ENCODE results near the gene GADD45G. TPM values are rescaled to one million over a fixed set of nuclear protein-coding genes. Genes with fewer than 3 reads are reported as not detected.

Gene GADD45G
- total and polyA plus RNA-seq, 2 experiments from 2014 or later, result 32.7 to 44.6 TPM

DNA sequence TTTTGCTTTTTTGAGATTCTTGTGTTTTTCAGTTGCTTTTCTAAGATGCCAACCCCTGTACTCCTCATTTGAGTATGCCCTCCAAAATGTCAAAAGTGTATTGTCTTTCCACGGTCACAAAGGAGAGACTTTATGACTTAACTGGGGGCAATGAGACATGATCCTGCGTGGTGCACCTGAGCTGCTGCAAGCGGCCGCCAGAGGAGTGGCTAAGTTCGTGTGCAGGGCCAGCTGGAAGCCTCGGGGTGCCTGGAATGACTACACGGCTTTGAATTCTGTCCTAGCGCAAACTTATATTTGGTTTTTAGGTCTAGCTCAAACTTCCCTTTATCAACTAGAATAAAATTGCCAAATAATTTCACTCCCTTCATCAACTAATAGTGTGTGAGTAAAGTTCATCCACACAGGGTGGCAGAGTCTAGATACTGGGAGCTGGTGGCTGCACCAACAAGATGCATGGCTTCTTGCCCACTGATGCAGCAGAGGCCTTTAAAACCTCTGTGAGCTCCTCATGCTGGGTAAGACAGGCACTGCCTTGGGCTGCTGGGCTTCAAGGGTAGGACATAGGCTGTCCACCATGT, 4.7 kb downstream of the GADD45G start:
- Histone ChIP-seq H3K4me1 (ENCODE audit: low read depth) (peaks cover 18% of the 10 kb centered on the region), H3K36me3 (no peaks in the 10 kb centered on the region), H3K9me3 (ENCODE audit: low read depth) (no peaks in the 10 kb centered on the region), H3K4me3 (no peak overlapping the region), H3K27me3 (no peaks in the 10 kb centered on the region), H3K27ac (no peak overlapping the region)
- TF ChIP-seq, protein P1, sequence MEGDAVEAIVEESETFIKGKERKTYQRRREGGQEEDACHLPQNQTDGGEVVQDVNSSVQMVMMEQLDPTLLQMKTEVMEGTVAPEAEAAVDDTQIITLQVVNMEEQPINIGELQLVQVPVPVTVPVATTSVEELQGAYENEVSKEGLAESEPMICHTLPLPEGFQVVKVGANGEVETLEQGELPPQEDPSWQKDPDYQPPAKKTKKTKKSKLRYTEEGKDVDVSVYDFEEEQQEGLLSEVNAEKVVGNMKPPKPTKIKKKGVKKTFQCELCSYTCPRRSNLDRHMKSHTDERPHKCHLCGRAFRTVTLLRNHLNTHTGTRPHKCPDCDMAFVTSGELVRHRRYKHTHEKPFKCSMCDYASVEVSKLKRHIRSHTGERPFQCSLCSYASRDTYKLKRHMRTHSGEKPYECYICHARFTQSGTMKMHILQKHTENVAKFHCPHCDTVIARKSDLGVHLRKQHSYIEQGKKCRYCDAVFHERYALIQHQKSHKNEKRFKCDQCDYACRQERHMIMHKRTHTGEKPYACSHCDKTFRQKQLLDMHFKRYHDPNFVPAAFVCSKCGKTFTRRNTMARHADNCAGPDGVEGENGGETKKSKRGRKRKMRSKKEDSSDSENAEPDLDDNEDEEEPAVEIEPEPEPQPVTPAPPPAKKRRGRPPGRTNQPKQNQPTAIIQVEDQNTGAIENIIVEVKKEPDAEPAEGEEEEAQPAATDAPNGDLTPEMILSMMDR (IDR thresholded peaks at IDR 0.05; ENCODE audit: low read depth, low read length), result no peak
- no peak for DNase-seq (ENCODE audit: low read depth in 1 of 2, low spot score in 1 of 2)

DNA sequence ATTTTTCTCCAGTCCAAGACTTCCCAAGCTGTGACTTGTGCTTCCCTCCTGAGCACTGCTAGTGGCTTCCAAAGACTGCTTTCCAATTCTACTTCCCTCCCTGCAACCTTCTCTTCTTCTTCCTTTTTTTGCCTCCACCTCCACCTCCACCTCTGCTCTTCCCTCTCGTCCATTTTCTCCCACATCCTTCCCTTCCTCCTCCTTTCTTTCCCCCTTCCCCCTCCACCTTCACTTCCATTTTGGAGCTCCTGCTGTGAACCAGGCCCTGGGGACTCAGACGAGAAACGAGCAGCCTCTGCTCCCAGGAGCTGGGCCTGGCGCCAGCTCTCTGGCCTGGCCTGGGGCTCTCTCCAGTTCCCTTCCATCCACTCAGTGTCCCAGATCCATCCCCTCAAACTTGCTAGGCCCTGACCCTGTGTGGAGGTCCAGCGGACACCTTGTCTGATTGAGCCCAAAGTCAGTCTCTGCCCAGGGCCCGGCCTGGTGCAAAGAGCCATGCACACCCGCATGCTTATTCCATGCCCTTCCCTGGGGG, 5.6 kb downstream of the GADD45G start:
- H3K27ac ChIP-seq, result no peak overlapping the region
- H3K27me3 ChIP-seq, result no peaks in the 10 kb centered on the region
- DNase-seq (ENCODE audit: low read depth in 1 of 2, low spot score in 1 of 2), result no peak
- H3K36me3 ChIP-seq, result no peaks in the 10 kb centered on the region
- H3K4me3 ChIP-seq, result no peak overlapping the region
- peaks cover 18% of the 10 kb centered on the region for H3K4me1 ChIP-seq (ENCODE audit: low read depth)
- TF ChIP-seq, protein P1 (IDR thresholded peaks at IDR 0.05; ENCODE audit: low read depth, low read length), result no peak
- no peaks in the 10 kb centered on the region for H3K9me3 ChIP-seq (ENCODE audit: low read depth)

DNA sequence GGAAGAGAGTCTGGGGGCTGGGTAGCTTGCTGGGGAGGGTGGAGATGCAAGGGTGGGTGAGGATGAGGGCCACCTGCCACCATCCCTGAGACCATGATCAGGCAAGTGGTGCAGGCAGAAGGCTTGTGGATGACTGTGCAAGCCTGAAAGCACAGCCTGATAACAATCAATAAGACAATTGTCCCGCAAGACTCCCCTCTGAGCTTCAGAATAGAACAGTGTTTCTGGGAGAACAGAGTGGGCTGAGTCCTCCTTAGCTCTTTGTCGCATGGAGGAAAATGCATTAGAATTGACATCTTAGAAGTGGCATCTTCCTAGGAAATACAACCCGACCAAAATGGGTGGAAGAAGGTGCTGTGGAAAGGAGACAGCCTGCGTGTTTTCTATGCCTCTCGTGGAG, 6.6 kb downstream of the GADD45G start:
- DNase-seq (ENCODE audit: low read depth in 1 of 2, low spot score in 1 of 2), result no peak

DNA sequence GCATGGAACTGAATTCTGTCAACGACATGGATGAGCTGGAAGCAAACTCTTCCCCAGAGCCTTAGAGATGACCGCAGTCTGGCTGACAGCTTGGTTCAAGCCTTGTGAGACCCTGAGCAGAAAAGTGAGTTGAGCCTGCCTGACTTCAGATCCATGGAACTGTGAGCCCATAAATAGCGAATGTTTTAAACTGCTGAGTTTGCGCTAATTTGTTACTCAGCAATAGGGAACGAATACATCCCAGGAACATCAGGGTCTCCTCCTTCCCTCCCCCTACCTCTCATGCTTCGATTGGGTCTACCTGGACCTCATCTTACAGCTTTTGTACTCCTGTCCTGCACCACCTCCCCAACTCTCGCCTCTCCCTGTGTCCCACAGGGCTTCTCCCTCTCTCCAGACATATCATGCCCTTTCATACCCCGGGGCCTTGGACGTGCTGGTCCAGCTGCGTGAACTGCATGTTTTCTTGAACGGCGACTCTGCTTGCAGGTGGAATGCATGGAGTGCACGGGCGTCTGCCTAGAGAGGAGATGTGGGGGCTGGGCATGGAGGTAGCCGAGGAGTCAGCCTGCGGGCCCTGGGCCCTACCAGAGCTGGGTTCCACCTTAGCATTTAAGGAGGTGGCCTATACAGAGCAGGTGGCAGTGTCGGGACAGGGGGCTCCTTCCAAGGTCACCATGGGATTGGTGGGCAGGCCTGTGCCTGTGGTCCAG, 7.9 kb downstream of the GADD45G start:
- H3K4me1 ChIP-seq (ENCODE audit: low read depth), result peaks cover 9% of the 10 kb centered on the region
- TF ChIP-seq, protein P1 (IDR thresholded peaks at IDR 0.05; ENCODE audit: low read depth, low read length), result no peak

More for the DNA sequence above, 6.6 kb downstream of the GADD45G start:
- no peaks in the 10 kb centered on the region for H3K9me3 ChIP-seq (ENCODE audit: low read depth)
- peaks cover 18% of the 10 kb centered on the region for H3K4me1 ChIP-seq (ENCODE audit: low read depth)
- no peak overlapping the region for H3K4me3 ChIP-seq
- no peaks in the 10 kb centered on the region for H3K27me3 ChIP-seq
- TF ChIP-seq, protein P1 (IDR thresholded peaks at IDR 0.05; ENCODE audit: low read depth, low read length), result no peak
- no peaks in the 10 kb centered on the region for H3K36me3 ChIP-seq
- H3K27ac ChIP-seq, result no peak overlapping the region

DNA sequence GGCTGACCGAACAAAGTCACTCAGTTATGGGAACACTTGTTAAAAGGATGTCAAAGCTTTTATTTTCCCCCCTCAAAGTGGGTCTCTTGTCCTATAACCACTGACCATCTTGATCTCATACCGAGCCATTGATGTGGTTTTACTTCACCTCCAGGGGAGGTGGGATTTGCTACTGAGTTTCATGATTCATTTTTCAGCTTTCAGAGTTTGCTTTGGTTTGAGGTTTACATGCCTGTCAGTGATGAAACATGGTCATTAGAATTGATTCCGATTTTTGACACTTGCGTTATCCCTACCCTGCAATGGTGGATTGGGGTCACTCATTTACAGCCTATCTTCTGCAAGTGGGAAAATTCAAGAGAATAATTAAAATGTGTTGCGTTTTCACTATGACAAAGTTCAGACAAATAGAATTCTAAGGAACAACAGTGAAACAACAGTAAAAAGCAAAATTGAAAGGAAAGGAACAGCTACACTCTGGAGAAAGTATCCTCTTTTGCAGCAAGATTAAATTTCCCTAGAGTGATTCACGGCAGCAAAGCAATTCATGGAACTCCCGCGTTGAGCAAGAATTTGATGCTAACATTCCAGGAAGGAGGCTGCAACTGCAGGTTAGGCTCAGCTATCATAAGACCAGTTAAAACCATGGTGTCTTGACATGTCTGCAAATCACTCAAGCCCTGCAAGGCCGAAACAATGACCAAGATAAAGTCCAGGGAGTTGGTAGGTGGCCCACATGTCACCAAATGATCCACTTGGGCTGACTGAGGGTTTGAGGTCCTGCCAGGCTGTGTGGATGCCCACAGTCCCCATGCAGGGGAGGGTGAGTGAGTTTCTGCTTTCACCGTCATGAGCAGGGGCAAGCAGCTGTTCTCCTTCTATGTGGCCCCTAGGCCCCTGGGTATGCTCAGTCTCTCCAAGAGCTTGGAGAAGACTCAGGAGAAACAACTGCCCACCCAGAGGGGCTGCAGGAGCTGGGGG, 9.4 kb downstream of the GADD45G start:
- Histone ChIP-seq H3K27me3 (no peaks in the 10 kb centered on the region), H3K4me1 (ENCODE audit: low read depth) (no peaks in the 10 kb centered on the region), H3K4me3 (no peak overlapping the region), H3K36me3 (no peaks in the 10 kb centered on the region), H3K9me3 (ENCODE audit: low read depth) (no peaks in the 10 kb centered on the region), H3K27ac (no peak overlapping the region)
- DNase-seq (ENCODE audit: low read depth in 1 of 2, low spot score in 1 of 2), result peak in 1 of 2 donors; percentile 42
- TF ChIP-seq, protein P1 (IDR thresholded peaks at IDR 0.05; ENCODE audit: low read depth, low read length), result no peak

More for the DNA sequence above, 7.9 kb downstream of the GADD45G start:
- Histone ChIP-seq H3K27ac (no peak overlapping the region), H3K27me3 (no peaks in the 10 kb centered on the region), H3K4me3 (no peak overlapping the region), H3K36me3 (no peaks in the 10 kb centered on the region), H3K9me3 (ENCODE audit: low read depth) (no peaks in the 10 kb centered on the region)
- DNase-seq (ENCODE audit: low read depth in 1 of 2, low spot score in 1 of 2), result no peak

Measured in cardiac muscle cell (in vitro differentiated cells and primary cell).